Smooth muscle cell of the brain vasculature (primary cell): Measurements from ENCODE around the gene SYNGAP1.
"Not testable (repeated sequence)": the region's sequence is repeated elsewhere in the genome, so short reads cannot be mapped to it uniquely, and the experiment has no call there.

ENCODE experiments used
- DNase-seq: peaks from one replicate; pipeline ENCODE4 v3.0.0-alpha.2; 2012; ENCODE audit warnings: low read depth, low spot score

Gene SYNGAP1

DNA sequence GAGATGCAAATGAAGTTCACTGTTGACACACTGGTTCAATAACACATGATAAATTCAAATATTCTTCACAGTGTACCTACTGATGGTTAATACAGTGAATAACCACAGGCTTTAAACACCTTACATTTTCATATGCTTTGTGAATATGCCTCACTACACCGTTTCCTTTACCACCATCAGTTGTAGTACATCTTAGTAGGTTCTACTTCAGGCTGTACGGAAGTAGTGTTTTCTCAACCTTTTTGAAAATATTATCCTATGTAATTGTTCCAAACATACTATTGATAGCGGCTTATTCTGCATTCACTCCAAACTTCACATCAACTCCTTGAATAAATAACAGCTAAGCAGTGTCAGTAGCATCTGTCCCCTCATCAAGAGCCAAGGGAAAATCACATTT lies 49.8 kb downstream of the SYNGAP1 start:
- no peak for DNase-seq

GRCh38 chr6:33477864-33478263 lies 58.0 kb downstream of the SYNGAP1 start:
- DNase-seq: no peak

GRCh38 chr6:33481192-33481591 lies 61.3 kb downstream of the SYNGAP1 start:
- no peak for DNase-seq

- not testable (repeated sequence) for DNase-seq
Measured at GRCh38 chr6:33482620-33483019, 62.8 kb downstream of the SYNGAP1 start.

- DNase-seq: no peak
Measured at GRCh38 chr6:33483678-33484077, 63.8 kb downstream of the SYNGAP1 start.

GRCh38 chr6:33484673-33485262 lies 64.9 kb downstream of the SYNGAP1 start:
- DNase-seq: not testable (repeated sequence)

- DNase-seq: not testable (repeated sequence)
Measured at GRCh38 chr6:33485680-33486079, 65.8 kb downstream of the SYNGAP1 start.

GRCh38 chr6:33488339-33488738 lies 68.5 kb downstream of the SYNGAP1 start:
- no peak for DNase-seq

DNA sequence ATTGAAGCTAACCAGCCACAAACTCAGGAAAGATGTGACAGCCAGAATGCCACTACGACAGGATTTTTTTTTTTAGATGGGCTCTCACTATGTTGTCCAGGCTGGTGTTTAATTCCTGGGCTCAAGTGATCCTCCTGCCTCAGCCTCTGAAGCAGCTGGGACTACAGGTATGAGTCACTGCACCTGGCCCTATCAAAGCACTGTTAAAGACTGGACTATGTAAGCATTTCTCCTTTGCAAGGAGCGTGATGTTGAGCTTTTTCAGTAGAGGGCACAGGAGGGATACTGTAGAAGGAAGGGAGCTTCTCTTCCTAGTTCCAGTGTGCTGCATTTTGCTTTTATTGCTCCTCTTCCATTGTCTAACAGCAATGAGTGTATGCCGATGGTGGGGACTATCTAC lies 70.3 kb downstream of the SYNGAP1 start:
- DNase-seq: no peak

GRCh38 chr6:33490621-33491020 lies 70.8 kb downstream of the SYNGAP1 start:
- no peak for DNase-seq

DNA sequence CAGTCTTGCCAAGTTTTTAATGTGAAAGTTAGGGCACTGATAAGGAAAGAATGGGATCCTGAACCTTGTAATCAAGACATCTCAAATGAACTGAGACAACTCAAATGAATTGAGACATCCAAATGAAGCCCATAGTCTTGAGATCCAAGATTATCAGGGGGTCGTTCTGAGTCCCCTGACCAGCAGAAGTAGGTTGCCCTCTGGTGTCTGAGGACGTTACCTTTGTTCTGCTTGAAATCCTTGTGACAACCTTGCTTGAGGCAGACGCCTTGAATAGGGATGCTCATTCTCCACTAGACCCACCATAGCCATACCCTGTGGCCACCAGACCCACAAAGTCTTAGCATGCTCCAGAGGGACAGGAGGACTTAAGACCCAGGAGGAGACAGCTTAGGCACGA lies 72.2 kb downstream of the SYNGAP1 start:
- no peak for DNase-seq

GRCh38 chr6:33497157-33497556 lies 77.3 kb downstream of the SYNGAP1 start:
- DNase-seq: no peak

- no peak for DNase-seq
Measured at GRCh38 chr6:33502486-33502885, 82.6 kb downstream of the SYNGAP1 start.

- no peak for DNase-seq
Measured at GRCh38 chr6:33504486-33504885, 84.6 kb downstream of the SYNGAP1 start.
